ENCODE measurements around the gene GRB14. TPM values are rescaled to one million over a fixed set of nuclear protein-coding genes. Genes with fewer than 3 reads are reported as not detected.

The GRB14 gene
- total RNA-seq, 1 experiment from 2014 or later = 18.4 TPM

DNA sequence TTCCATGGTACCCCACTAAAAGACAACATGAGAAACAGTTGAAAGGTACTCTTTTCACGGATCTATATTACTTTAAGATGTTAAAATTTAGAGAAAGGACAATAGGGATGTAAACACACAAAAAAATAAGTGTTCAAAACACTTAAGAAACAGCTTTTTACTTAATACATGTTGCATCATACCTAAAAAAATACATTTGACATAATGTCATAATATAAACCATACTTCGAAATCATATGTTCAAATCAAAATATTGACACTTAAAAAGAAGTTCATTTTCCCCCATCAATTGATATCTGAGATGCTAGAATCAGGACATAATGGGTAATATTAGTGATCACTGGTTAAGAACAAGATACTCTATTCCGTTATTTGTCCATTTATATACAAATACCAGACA is 124.9 kb downstream of the GRB14 start:
- no TSS peak for BruUV-seq (replicated peaks)
- CTCF ChIA-PET = no interaction called here
- Mint-ChIP-seq H3K4me1 (ENCODE audit: low read depth, unreplicated experiment) (peaks cover 9% of the 10 kb centered on the region), H3K36me3 (ENCODE audit: insufficient read depth, unreplicated experiment) (no peaks in the 10 kb centered on the region), H3K9me3 (ENCODE audit: low read depth, unreplicated experiment) (no peaks in the 10 kb centered on the region), H3K4me3 (ENCODE audit: low read depth, unreplicated experiment) (no peak overlapping the region), H3K27me3 (ENCODE audit: unreplicated experiment) (no peaks in the 10 kb centered on the region), H3K27ac (ENCODE audit: unreplicated experiment) (no peak overlapping the region)
- intact Hi-C loops (cut with micrococcal nuclease; ENCODE audit: unreplicated experiment) = loop anchor here (5.0 kb wide), 1 partner anchor 1314 kb away; no protein-coding TSS in a partner anchor
- DNase-seq = no peak
- TF ChIP-seq, protein P1, sequence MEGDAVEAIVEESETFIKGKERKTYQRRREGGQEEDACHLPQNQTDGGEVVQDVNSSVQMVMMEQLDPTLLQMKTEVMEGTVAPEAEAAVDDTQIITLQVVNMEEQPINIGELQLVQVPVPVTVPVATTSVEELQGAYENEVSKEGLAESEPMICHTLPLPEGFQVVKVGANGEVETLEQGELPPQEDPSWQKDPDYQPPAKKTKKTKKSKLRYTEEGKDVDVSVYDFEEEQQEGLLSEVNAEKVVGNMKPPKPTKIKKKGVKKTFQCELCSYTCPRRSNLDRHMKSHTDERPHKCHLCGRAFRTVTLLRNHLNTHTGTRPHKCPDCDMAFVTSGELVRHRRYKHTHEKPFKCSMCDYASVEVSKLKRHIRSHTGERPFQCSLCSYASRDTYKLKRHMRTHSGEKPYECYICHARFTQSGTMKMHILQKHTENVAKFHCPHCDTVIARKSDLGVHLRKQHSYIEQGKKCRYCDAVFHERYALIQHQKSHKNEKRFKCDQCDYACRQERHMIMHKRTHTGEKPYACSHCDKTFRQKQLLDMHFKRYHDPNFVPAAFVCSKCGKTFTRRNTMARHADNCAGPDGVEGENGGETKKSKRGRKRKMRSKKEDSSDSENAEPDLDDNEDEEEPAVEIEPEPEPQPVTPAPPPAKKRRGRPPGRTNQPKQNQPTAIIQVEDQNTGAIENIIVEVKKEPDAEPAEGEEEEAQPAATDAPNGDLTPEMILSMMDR (IDR thresholded peaks at IDR 0.05; ENCODE audit: unreplicated experiment) = no peak

DNA sequence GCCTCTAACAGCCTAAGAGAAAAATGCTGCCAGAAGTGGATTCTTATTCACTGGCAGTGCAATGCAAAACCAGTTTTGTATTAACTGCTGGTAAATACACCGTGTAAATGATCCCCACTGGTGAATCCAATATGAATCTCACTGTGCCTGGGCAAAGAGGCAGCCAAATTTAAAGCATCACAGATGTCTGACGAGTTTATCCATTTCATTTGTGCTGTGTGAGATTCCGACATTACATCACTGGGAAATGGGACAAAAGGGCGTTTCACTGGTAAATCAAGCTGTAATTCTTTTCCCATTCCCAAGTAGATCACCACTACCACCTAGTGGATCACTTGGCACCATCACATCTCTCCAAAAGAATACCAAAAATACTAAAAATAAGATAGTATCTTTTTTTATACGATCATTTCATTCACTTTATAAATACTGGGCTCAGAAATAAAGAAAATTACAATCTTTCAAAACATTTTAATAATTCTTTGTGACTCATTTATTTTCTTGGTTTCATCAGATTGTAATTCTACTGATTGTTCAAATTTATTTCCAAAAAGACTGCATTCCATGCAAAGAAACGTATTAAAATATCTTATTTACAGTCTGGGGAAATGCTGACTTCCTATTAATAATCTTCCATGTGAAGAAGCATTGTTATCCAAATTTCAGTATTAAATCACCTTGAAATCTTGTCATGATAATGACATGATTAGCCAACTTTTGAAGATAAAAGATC is 125.6 kb downstream of the GRB14 start:
- H3K4me3 Mint-ChIP-seq (ENCODE audit: low read depth, unreplicated experiment) = no peak overlapping the region
- H3K27me3 Mint-ChIP-seq (ENCODE audit: unreplicated experiment) = no peaks in the 10 kb centered on the region
- no peaks in the 10 kb centered on the region for H3K36me3 Mint-ChIP-seq (ENCODE audit: insufficient read depth, unreplicated experiment)
- CTCF ChIA-PET = interaction anchor here (0.6 to 1.0 kb wide), 2 partner anchors 43 to 1313 kb away, joined by 3 to 4 read pairs; no protein-coding TSS in a partner anchor
- DNase-seq = peak; percentile 28
- BruUV-seq (replicated peaks) = no TSS peak
- peaks cover 9% of the 10 kb centered on the region for H3K4me1 Mint-ChIP-seq (ENCODE audit: low read depth, unreplicated experiment)
- no peaks in the 10 kb centered on the region for H3K9me3 Mint-ChIP-seq (ENCODE audit: low read depth, unreplicated experiment)
- TF ChIP-seq, protein P1 (IDR thresholded peaks at IDR 0.05; ENCODE audit: unreplicated experiment) = no peak
- H3K27ac Mint-ChIP-seq (ENCODE audit: unreplicated experiment) = no peak overlapping the region
- intact Hi-C loops (cut with micrococcal nuclease; ENCODE audit: unreplicated experiment) = loop anchor here (5.0 kb wide), 1 partner anchor 1313 kb away; no protein-coding TSS in a partner anchor

DNA sequence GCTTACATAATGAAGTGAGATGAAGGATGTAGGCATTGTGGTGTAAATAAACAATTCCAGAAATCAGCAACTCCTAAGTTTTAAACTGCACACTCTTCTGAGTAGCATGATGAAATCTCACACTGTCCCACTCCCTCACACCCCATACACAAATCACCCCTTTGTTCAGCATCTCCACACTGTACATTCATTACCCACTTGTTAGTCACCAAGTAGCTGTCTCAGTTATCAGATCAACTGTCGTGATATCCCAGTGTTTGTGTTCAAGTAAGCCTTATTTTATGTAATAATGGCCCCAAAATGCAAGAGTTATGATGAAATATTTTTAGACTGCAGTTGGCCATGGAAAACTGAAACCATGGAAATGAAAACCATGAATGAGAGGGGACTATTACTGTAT is 135.7 kb downstream of the GRB14 start:
- Mint-ChIP-seq H3K9me3 (ENCODE audit: low read depth, unreplicated experiment) (no peaks in the 10 kb centered on the region), H3K36me3 (ENCODE audit: insufficient read depth, unreplicated experiment) (no peaks in the 10 kb centered on the region), H3K27ac (ENCODE audit: unreplicated experiment) (no peak overlapping the region), H3K4me1 (ENCODE audit: low read depth, unreplicated experiment) (peaks cover 8% of the 10 kb centered on the region), H3K4me3 (ENCODE audit: low read depth, unreplicated experiment) (no peak overlapping the region), H3K27me3 (ENCODE audit: unreplicated experiment) (no peaks in the 10 kb centered on the region)
- no TSS peak for BruUV-seq (replicated peaks)
- TF ChIP-seq, protein P1 (IDR thresholded peaks at IDR 0.05; ENCODE audit: unreplicated experiment) = no peak
- CTCF ChIA-PET = no interaction called here
- intact Hi-C loops (cut with micrococcal nuclease; ENCODE audit: unreplicated experiment) = no loop called here
- peak; percentile 2 for DNase-seq

DNA sequence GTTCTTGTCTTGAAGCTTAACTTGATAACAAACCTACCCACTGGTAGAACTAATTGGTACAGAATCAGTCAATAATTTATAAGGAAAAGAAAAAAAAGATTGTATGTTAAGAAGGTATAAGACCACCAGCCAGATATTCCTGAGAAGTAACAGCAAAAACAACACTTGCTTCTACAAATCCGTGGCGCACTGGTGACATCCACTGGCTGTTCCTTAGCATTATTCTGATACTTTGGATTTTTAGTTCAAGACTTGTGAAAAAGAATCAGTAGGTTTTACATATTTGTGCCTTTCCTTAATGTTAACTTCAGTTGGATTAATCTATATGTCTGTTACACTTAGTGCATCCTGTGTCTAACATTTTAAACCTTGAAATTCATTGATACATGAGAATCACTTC is 141.8 kb downstream of the GRB14 start:
- Mint-ChIP-seq H3K9me3 (ENCODE audit: low read depth, unreplicated experiment) (no peaks in the 10 kb centered on the region), H3K36me3 (ENCODE audit: insufficient read depth, unreplicated experiment) (no peaks in the 10 kb centered on the region), H3K4me3 (ENCODE audit: low read depth, unreplicated experiment) (no peak overlapping the region), H3K27me3 (ENCODE audit: unreplicated experiment) (no peaks in the 10 kb centered on the region), H3K27ac (ENCODE audit: unreplicated experiment) (no peak overlapping the region), H3K4me1 (ENCODE audit: low read depth, unreplicated experiment) (peaks cover 8% of the 10 kb centered on the region)
- DNase-seq = peak; percentile 49
- TF ChIP-seq, protein P1 (IDR thresholded peaks at IDR 0.05; ENCODE audit: unreplicated experiment) = peak; percentile 50
- BruUV-seq (replicated peaks) = no TSS peak
- CTCF ChIA-PET = no interaction called here
- intact Hi-C loops (cut with micrococcal nuclease; ENCODE audit: unreplicated experiment) = loop anchor here (1.0 to 2.0 kb wide), 3 partner anchors 1007 to 1324 kb away; no protein-coding TSS in a partner anchor
